Stimulated activated CD4-positive, alpha-beta T cell treated with anti-CD3 and anti-CD28 coated beads, Interleukin-1b, Interleukin-23, amount 100 ng/mL, for 1 hour (primary cell): ENCODE results near the gene PHF21B.

ENCODE experiments used
- DNase-seq, 2 donors: peaks; one replicate each; pipeline ENCODE4 v3.0.0-alpha.2; 2020; ENCODE audit warnings: low read depth in 2 of 2

Gene PHF21B

GRCh38 chr22:44893731-44894080 lies 116.1 kb downstream of the PHF21B start:
- no peak for DNase-seq

GRCh38 chr22:44892803-44893730 lies 116.7 kb downstream of the PHF21B start:
- no peak for DNase-seq

- no peak for DNase-seq
Measured at GRCh38 chr22:44892243-44892642, 117.6 kb downstream of the PHF21B start.

GRCh38 chr22:44891791-44892190 lies 118.0 kb downstream of the PHF21B start:
- DNase-seq: no peak

GRCh38 chr22:44891293-44891747 lies 118.5 kb downstream of the PHF21B start:
- DNase-seq: no peak

- DNase-seq: no peak
Measured at GRCh38 chr22:44890416-44891292, 119.2 kb downstream of the PHF21B start.

GRCh38 chr22:44889255-44889878 lies 120.4 kb downstream of the PHF21B start:
- no peak for DNase-seq

GRCh38 chr22:44888491-44889254 lies 121.1 kb downstream of the PHF21B start:
- no peak for DNase-seq

GRCh38 chr22:44887941-44888366 lies 121.9 kb downstream of the PHF21B start:
- DNase-seq: no peak

- DNase-seq: no peak
Measured at GRCh38 chr22:44885806-44886360, 123.9 kb downstream of the PHF21B start.

- no peak for DNase-seq
Measured at GRCh38 chr22:44884968-44885805, 124.6 kb downstream of the PHF21B start.

- DNase-seq: no peak
Measured at GRCh38 chr22:44884562-44884961, 125.2 kb downstream of the PHF21B start.

GRCh38 chr22:44883011-44883421 lies 126.8 kb downstream of the PHF21B start:
- DNase-seq: no peak

GRCh38 chr22:44882226-44882905 lies 127.4 kb downstream of the PHF21B start:
- DNase-seq: no peak

- no peak for DNase-seq
Measured at GRCh38 chr22:44881624-44882023, 128.2 kb downstream of the PHF21B start.

GRCh38 chr22:44880610-44881290 lies 129.1 kb downstream of the PHF21B start:
- no peak for DNase-seq

GRCh38 chr22:44879301-44879680 lies 130.5 kb downstream of the PHF21B start:
- DNase-seq: no peak

GRCh38 chr22:44878483-44879300 lies 131.1 kb downstream of the PHF21B start:
- DNase-seq: no peak
